SK-N-MC (cell line): ENCODE measurements around the gene DUSP11.

Source experiments
- DNase-seq: peaks from one replicate; pipeline ENCODE4 v3.0.0-alpha.2; 2011; ENCODE audit warnings: low read depth, low spot score
- H3K27ac ChIP-seq: fragments of 200-600 bp; sonication (generic); 2 replicates; pipeline ENCODE4 v1.5.1; 2016; ENCODE audit warnings: mixed run types
- H3K36me3 ChIP-seq: fragments of 200-600 bp; sonication (generic); 2 replicates; pipeline ENCODE4 v1.6.1; 2017; ENCODE audit warnings: antibody characterized with exemption, low read length, mixed read lengths; ENCODE audit not compliant: insufficient read depth
- H3K4me3 ChIP-seq: fragments of 200-600 bp; sonication (generic); 2 replicates; pipeline ENCODE4 v1.5.1; 2016
- H3K9ac ChIP-seq: fragments of 200-600 bp; sonication (generic); 2 replicates; pipeline ENCODE4 v1.8.0; 2017; ENCODE audit warnings: mixed run types, mixed read lengths; ENCODE audit not compliant: insufficient read length
- H3K9me3 ChIP-seq: fragments of 200-600 bp; sonication (generic); 2 replicates; pipeline ENCODE4 v1.6.1; 2017; ENCODE audit warnings: low read depth, mild to moderate bottlenecking, antibody characterized with exemption, low read length, moderate library complexity, mixed read lengths
- EZH2 ChIP-seq: fragments of 200-600 bp; sonication (generic); IDR thresholded peaks from one replicate; pipeline ENCODE4 v1.6.1; 2017; ENCODE audit warnings: antibody characterized with exemption
- FOXP2 ChIP-seq: optimal IDR thresholded peaks from 2 replicates; pipeline ENCODE3; 2011; ENCODE audit warnings: mild to moderate bottlenecking, moderate library complexity; ENCODE audit not compliant: insufficient read depth; ENCODE audit errors: extremely low read length, control extremely low read depth
- POLR2AphosphoS5 ChIP-seq: IDR thresholded peaks from 2 replicates; pipeline ENCODE4 v1.6.1; 2012; ENCODE audit warnings: mild to moderate bottlenecking, low read depth, low read length, borderline replicate concordance

The DUSP11 gene

GRCh38 chr2:73779467-73780236 is at the start of gene DUSP11:
Gene DUSP11 (minus strand): TSS chr2:73780103. CDS start chr2:73779974, 129 bp downstream.
- TF ChIP-seq FOXP2 (peak; percentile 100), POLR2AphosphoS5 (peak; percentile 93), EZH2 (no peak)
- no peak within 1 kb of the TSS for H3K27ac ChIP-seq
- DNase-seq = peak; percentile 87

GRCh38 chr2:73828818-73829570 is 49.1 kb upstream of the DUSP11 start, which contains the start of gene STAMBP:
Gene STAMBP (plus strand): TSS chr2:73828961. CDS start chr2:73830857, 1,896 bp downstream.
- peak; percentile 95 for DNase-seq
- Histone ChIP-seq H3K4me3 (peak within 1 kb of the TSS; percentile 87), H3K9me3 (no peaks in the 10 kb centered on the region), H3K36me3 (peaks cover 31% of the 10 kb centered on the region), H3K9ac (peak within 1 kb of the TSS; percentile 96), H3K27ac (peak within 1 kb of the TSS; percentile 75; the same call in 1 of the 2 replicates)
- TF ChIP-seq POLR2AphosphoS5 = peak; percentile 86
- TF ChIP-seq FOXP2 = peak; percentile 50
- TF ChIP-seq EZH2 = no peak

More at GRCh38 chr2:73779467-73780236, at the start of gene DUSP11:
- Histone ChIP-seq H3K9me3 (no peaks in the 10 kb centered on the region), H3K9ac (peak within 1 kb of the TSS; percentile 92), H3K4me3 (peak within 1 kb of the TSS; percentile 92), H3K36me3 (peaks cover 20% of the 10 kb centered on the region)

- TF ChIP-seq FOXP2 = no peak
- TF ChIP-seq POLR2AphosphoS5 = no peak
- no peak for TF ChIP-seq EZH2
- Histone ChIP-seq H3K4me3 (peak overlapping the region; percentile 87), H3K27ac (peak overlapping the region; percentile 68; the same call in 1 of the 2 replicates), H3K36me3 (peaks cover 27% of the 10 kb centered on the region), H3K9me3 (no peaks in the 10 kb centered on the region), H3K9ac (peak overlapping the region; percentile 46)
- no peak for DNase-seq
Measured at GRCh38 chr2:73828389-73828817, 48.5 kb upstream of the DUSP11 start.

GRCh38 chr2:73827660-73828388 is 47.9 kb upstream of the DUSP11 start:
- TF ChIP-seq POLR2AphosphoS5 (no peak), FOXP2 (no peak), EZH2 (no peak)
- H3K36me3 ChIP-seq = peaks cover 21% of the 10 kb centered on the region
- H3K27ac ChIP-seq = no peak overlapping the region
- peak overlapping the region; percentile 87 for H3K4me3 ChIP-seq
- DNase-seq = no peak
- H3K9ac ChIP-seq = no peak overlapping the region
- H3K9me3 ChIP-seq = no peaks in the 10 kb centered on the region

- peak; percentile 52 for DNase-seq
- no peaks in the 10 kb centered on the region for H3K9me3 ChIP-seq
- H3K27ac ChIP-seq = no peak overlapping the region
- TF ChIP-seq POLR2AphosphoS5 (no peak), EZH2 (no peak), FOXP2 (no peak)
- peaks cover 13% of the 10 kb centered on the region for H3K36me3 ChIP-seq
- H3K4me3 ChIP-seq = no peak overlapping the region
- no peak overlapping the region for H3K9ac ChIP-seq
Measured at GRCh38 chr2:73827018-73827417, 47.1 kb upstream of the DUSP11 start.

GRCh38 chr2:73825408-73825807 is 45.5 kb upstream of the DUSP11 start:
- TF ChIP-seq POLR2AphosphoS5 (no peak), EZH2 (no peak), FOXP2 (no peak)
- Histone ChIP-seq H3K9ac (no peak overlapping the region), H3K36me3 (no peaks in the 10 kb centered on the region), H3K4me3 (no peak overlapping the region), H3K9me3 (no peaks in the 10 kb centered on the region), H3K27ac (no peak overlapping the region)
- no peak for DNase-seq

GRCh38 chr2:73823916-73824523 is 44.1 kb upstream of the DUSP11 start:
- H3K9ac ChIP-seq = no peak overlapping the region
- no peak for TF ChIP-seq FOXP2
- TF ChIP-seq EZH2 = no peak
- TF ChIP-seq POLR2AphosphoS5 = no peak
- no peak overlapping the region for H3K27ac ChIP-seq
- no peak overlapping the region for H3K4me3 ChIP-seq
- peak; percentile 87 for DNase-seq
- H3K36me3 ChIP-seq = no peaks in the 10 kb centered on the region
- no peaks in the 10 kb centered on the region for H3K9me3 ChIP-seq

GRCh38 chr2:73823416-73823815 is 43.5 kb upstream of the DUSP11 start:
- H3K9me3 ChIP-seq = no peaks in the 10 kb centered on the region
- TF ChIP-seq POLR2AphosphoS5 (no peak), FOXP2 (no peak), EZH2 (no peak)
- H3K27ac ChIP-seq = peak overlapping the region; percentile 49
- H3K36me3 ChIP-seq = no peaks in the 10 kb centered on the region
- no peak for DNase-seq
- no peak overlapping the region for H3K4me3 ChIP-seq
- H3K9ac ChIP-seq = peak overlapping the region; percentile 33
